BJ (cell line): ENCODE measurements around the gene CEP104. TPM values are rescaled to one million over a fixed set of nuclear protein-coding genes. Genes with fewer than 3 reads are reported as not detected.

Experiments
- CTCF ChIA-PET: fragments of 350-600 bp; formaldehyde crosslinking; extraction: SDS; loops from one replicate; lab custom pipeline; 2021; ENCODE audit warnings: antibody characterized with exemption, inconsistent platforms; lab: Yijun Ruan, JAX
- POLR2A ChIA-PET: fragments of 300-600 bp; sonication (Branson Sonifier 250); formaldehyde crosslinking; extraction: SDS; loops from one replicate; lab custom pipeline; 2021; ENCODE audit warnings: antibody characterized with exemption; lab: Charles Lee
- DNase-seq: peaks from one replicate; pipeline ENCODE4 v3.0.0-alpha.2; 2011; ENCODE audit warnings: low read depth
- H3K27me3 ChIP-seq: 2 replicates; pipeline ENCODE4 v1.6.0; 2011; ENCODE audit warnings: low read length; ENCODE audit not compliant: control insufficient read depth, insufficient read depth
- H3K36me3 ChIP-seq: 2 replicates; pipeline ENCODE4 v1.5.1; 2011; ENCODE audit warnings: low read length; ENCODE audit not compliant: control insufficient read depth, insufficient read depth
- H3K4me3 ChIP-seq: 2 replicates; pipeline ENCODE4 v1.5.1; 2011; ENCODE audit warnings: low read depth, mild to moderate bottlenecking, control low read depth, low read length
- CTCF ChIP-seq: IDR thresholded peaks from 2 replicates; pipeline ENCODE4 v1.5.1; 2011; ENCODE audit warnings: low read depth, mild to moderate bottlenecking, control low read depth, inconsistent platforms, low read length, moderate library complexity; ENCODE audit not compliant: insufficient read depth
- polyA plus RNA-seq: library from polyadenylated mRNA; depleted of rRNA; stranded (reverse); fragments of >200 nt; gene quantifications from 2 replicates; pipeline ENCODE4 v1.2.3, GENCODE V29; 2011

Gene CEP104
- polyA plus RNA-seq, 1 experiment: 19.5 TPM

- Histone ChIP-seq H3K4me3 (no peak overlapping the region), H3K36me3 (peaks cover 26% of the 10 kb centered on the region), H3K27me3 (no peaks in the 10 kb centered on the region)
- ChIA-PET CTCF (interaction anchor here (1.1 kb wide), 1 partner anchor 11 kb away, joined by 3 read pairs; no protein-coding TSS in a partner anchor), POLR2A (no interaction called here)
- TF ChIP-seq CTCF: no peak
- DNase-seq: no peak
These were observed 78.3 kb downstream of the CEP104 start for GRCh38 chr1:3778590-3779264.

GRCh38 chr1:3777647-3778589 is 79.1 kb downstream of the CEP104 start:
- Histone ChIP-seq H3K27me3 (no peaks in the 10 kb centered on the region), H3K36me3 (peaks cover 22% of the 10 kb centered on the region), H3K4me3 (no peak overlapping the region)
- TF ChIP-seq CTCF: no peak
- DNase-seq: no peak
- ChIA-PET POLR2A (no interaction called here), CTCF (interaction anchor here (1.0 to 1.1 kb wide), 2 partner anchors 12 to 53 kb away, joined by 3 read pairs; no protein-coding TSS in a partner anchor)

GRCh38 chr1:3777078-3777547 is 79.9 kb downstream of the CEP104 start:
- H3K4me3 ChIP-seq: no peak overlapping the region
- no peak for TF ChIP-seq CTCF
- ChIA-PET CTCF (interaction anchor here (1.0 kb wide), 1 partner anchor 52 kb away, joined by 3 read pairs; no protein-coding TSS in a partner anchor), POLR2A (no interaction called here)
- no peaks in the 10 kb centered on the region for H3K27me3 ChIP-seq
- peaks cover 19% of the 10 kb centered on the region for H3K36me3 ChIP-seq
- DNase-seq: no peak

- no peaks in the 10 kb centered on the region for H3K27me3 ChIP-seq
- H3K36me3 ChIP-seq: peaks cover 15% of the 10 kb centered on the region
- DNase-seq: no peak
- no peak overlapping the region for H3K4me3 ChIP-seq
- no peak for TF ChIP-seq CTCF
- POLR2A ChIA-PET: no interaction called here
- CTCF ChIA-PET: no interaction called here
These were observed 80.6 kb downstream of the CEP104 start for GRCh38 chr1:3776231-3776961.
